Measurements from ENCODE around the gene KLK7.

GRCh38 chr19:51018745-51019543 is 35.2 kb upstream of the KLK7 start:
- TF ChIP-seq ARID4B (CRISPR knock-in tag; IDR thresholded peaks at IDR 0.05; ENCODE audit: borderline replicate concordance) (no peak; the same call in 1 of the 2 replicates), CTCF (IDR thresholded peaks at IDR 0.05) (no peak), TEAD4 (CRISPR knock-in tag; IDR thresholded peaks at IDR 0.05) (no peak), ZNF317 (CRISPR knock-in tag; IDR thresholded peaks at IDR 0.05; ENCODE audit: borderline replicate concordance, low read depth) (no peak), ATF1 (CRISPR knock-in tag; IDR thresholded peaks at IDR 0.05) (no peak), NFATC4 (CRISPR knock-in tag; IDR thresholded peaks at IDR 0.05) (no peak), CBFB (CRISPR knock-in tag; IDR thresholded peaks at IDR 0.05; ENCODE audit: low read depth) (no peak), MAX (CRISPR knock-in tag; IDR thresholded peaks at IDR 0.05) (0 out of 2 replicates have a peak, but pooled peaks have one; percentile 36), NR2C2 (CRISPR knock-in tag; IDR thresholded peaks at IDR 0.05) (no peak), NFYB (CRISPR knock-in tag; conservative IDR thresholded peaks at IDR 0.05; ENCODE audit: low read depth) (no peak), CREM (CRISPR knock-in tag; IDR thresholded peaks at IDR 0.05) (no peak), ZNF232 (CRISPR knock-in tag; IDR thresholded peaks at IDR 0.05) (no peak), HMGXB4 (CRISPR knock-in tag; IDR thresholded peaks at IDR 0.05) (no peak)

All from WTC11 (cell line).